Caco-2 (cell line): ENCODE measurements around the gene ACOX1. TPM values are rescaled to one million over a fixed set of nuclear protein-coding genes. Genes with fewer than 3 reads are reported as not detected.

Experiments
- BruUV-seq: library from RNA; stranded (reverse); fragments of 400-500 nt; replicated peaks from 2 replicates; lab custom pipeline; 2021; lab: Mats Ljungman, UMichigan
- CTCF ChIA-PET: fragments of 300-600 bp; sonication (Branson Sonifier 250); formaldehyde crosslinking; loops from one replicate; lab custom pipeline; 2022; ENCODE audit warnings: antibody characterized with exemption; lab: Charles Lee
- POLR2A ChIA-PET: fragments of 300-600 bp; sonication (Branson Sonifier 250); formaldehyde crosslinking; loops from one replicate; lab custom pipeline; 2022; ENCODE audit warnings: antibody characterized with exemption; lab: Charles Lee
- DNase-seq, 2 experiments: peaks; one replicate each; pipeline versions ENCODE4 v3.0.0 to v3.0.0-alpha.2; 2020 to 2022
- H3K27me3 ChIP-seq: replicated peaks from 2 replicates; pipeline ENCODE4 v1.6.0; 2011; ENCODE audit warnings: low read length; ENCODE audit not compliant: control insufficient read depth, insufficient read depth
- H3K36me3 ChIP-seq: 2 replicates; pipeline ENCODE4 v1.5.1; 2011; ENCODE audit warnings: low read length; ENCODE audit not compliant: control insufficient read depth, insufficient read depth
- H3K4me1 ChIP-seq: fragments of 250-450 bp; sonication (Bioruptor Pico); 2 replicates; pipeline ENCODE4 v1.5.1; 2020; ENCODE audit warnings: mild to moderate bottlenecking
- H3K4me3 ChIP-seq: 2 replicates; pipeline ENCODE4 v1.5.1; 2011; ENCODE audit warnings: low read depth, mild to moderate bottlenecking, control low read depth, low read length
- H3K9me3 ChIP-seq: fragments of 250-450 bp; sonication (Bioruptor Pico); 2 replicates; pipeline ENCODE4 v1.5.1; 2020; ENCODE audit warnings: mild to moderate bottlenecking, moderate library complexity
- H3K27ac Mint-ChIP-seq: one replicate; pipeline ENCODE4 v1.8.0; 2022; ENCODE audit warnings: mixed read lengths; ENCODE audit not compliant: unreplicated experiment
- H3K27me3 Mint-ChIP-seq: one replicate; pipeline ENCODE4 v1.8.0; 2022; ENCODE audit warnings: mixed read lengths; ENCODE audit not compliant: insufficient read depth, unreplicated experiment
- H3K36me3 Mint-ChIP-seq: one replicate; pipeline ENCODE4 v1.8.0; 2022; ENCODE audit warnings: mild to moderate bottlenecking, mixed read lengths; ENCODE audit not compliant: insufficient read depth, unreplicated experiment
- H3K4me1 Mint-ChIP-seq: one replicate; pipeline ENCODE4 v1.8.0; 2022; ENCODE audit warnings: low read depth, mixed read lengths; ENCODE audit not compliant: unreplicated experiment
- H3K4me3 Mint-ChIP-seq: one replicate; pipeline ENCODE4 v1.8.0; 2022; ENCODE audit warnings: mild to moderate bottlenecking, moderate library complexity, mixed read lengths; ENCODE audit not compliant: unreplicated experiment
- H3K9me3 Mint-ChIP-seq: one replicate; pipeline ENCODE4 v1.8.0; 2022; ENCODE audit warnings: mixed read lengths; ENCODE audit not compliant: unreplicated experiment
- intact Hi-C: fragments of 100-400 bp; cut with micrococcal nuclease; formaldehyde crosslinking; loops from one replicate; pipeline ENCODE4 v1.10.0; 2022; ENCODE audit not compliant: unreplicated experiment
- total RNA-seq: library from RNA; stranded (reverse); gene quantifications from 2 replicates; pipeline ENCODE4 v1.2.3, GENCODE V29; 2022
- TF ChIP-seq, protein P1 (sequence below), 2 experiments: fragments of 200-600 bp in 1 of 2; IDR thresholded peaks; 1 replicate in 1 of 2; 2 replicates in 1 of 2; pipeline versions ENCODE4 v1.5.1 to v1.8.0; 2011 to 2022; ENCODE audit warnings: antibody characterized with exemption in 1 of 2, control low read depth in 1 of 2, inconsistent platforms in 1 of 2, low read depth in 1 of 2, low read length in 1 of 2, mild to moderate bottlenecking in 1 of 2, moderate library complexity in 1 of 2; ENCODE audit not compliant: insufficient read depth in 1 of 2, severe bottlenecking in 1 of 2, unreplicated experiment in 1 of 2

ACOX1 gene
- total RNA-seq, 1 experiment from 2014 or later, result 48.3 TPM

DNA sequence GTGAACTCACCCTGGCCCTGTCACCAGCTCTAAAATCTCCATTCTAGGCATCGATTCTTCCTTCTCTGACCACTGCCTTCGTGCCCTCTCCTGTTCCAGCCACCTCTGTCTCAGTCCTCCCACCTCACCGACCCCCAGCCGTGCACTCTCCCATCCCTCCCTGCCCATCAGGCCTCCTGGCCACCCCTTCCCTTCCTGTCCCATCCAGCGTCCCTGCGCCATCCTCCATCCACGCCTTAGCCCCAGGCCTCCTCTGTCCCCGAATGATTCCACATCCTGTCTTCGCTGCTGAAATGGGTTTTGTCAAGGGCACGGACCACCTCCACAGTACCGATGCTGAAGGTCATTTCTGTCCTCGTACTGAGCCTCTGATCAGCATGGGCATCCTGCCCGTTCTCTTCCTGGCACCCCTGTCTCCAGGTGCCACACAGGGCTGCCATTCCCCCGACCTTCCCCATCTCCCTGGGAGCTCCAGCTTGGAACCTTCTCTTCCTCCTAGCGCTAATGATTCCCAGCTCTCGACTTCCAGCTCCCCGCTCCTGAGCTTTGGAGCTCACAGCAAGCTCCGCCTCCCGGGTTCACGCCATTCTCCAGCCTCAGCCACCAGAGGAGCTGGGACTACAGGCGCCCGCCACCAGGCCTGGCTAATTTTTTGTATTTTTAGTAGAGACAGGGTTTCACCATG, 84.8 kb downstream of the ACOX1 start:
- Mint-ChIP-seq H3K36me3 (peaks cover 53% of the 10 kb centered on the region), H3K27ac (no peak overlapping the region), H3K4me1 (peaks cover 19% of the 10 kb centered on the region), H3K4me3 (no peak overlapping the region), H3K27me3 (no peaks in the 10 kb centered on the region), H3K9me3 (no peaks in the 10 kb centered on the region)
- no peak for DNase-seq
- Histone ChIP-seq H3K27me3 (no peaks in the 10 kb centered on the region), H3K4me3 (no peak overlapping the region), H3K36me3 (peaks cover 3% of the 10 kb centered on the region; the same call in 1 of the 2 replicates), H3K4me1 (peaks cover 21% of the 10 kb centered on the region), H3K9me3 (no peaks in the 10 kb centered on the region)
- ChIA-PET POLR2A (no interaction called here), CTCF (interaction anchor here (1.1 kb wide), 1 partner anchor 10 kb away, joined by 3 read pairs; the partner anchor contains the start of gene MRPL38)
- intact Hi-C loops, result no loop called here
- BruUV-seq, result no TSS peak
- TF ChIP-seq, protein P1, sequence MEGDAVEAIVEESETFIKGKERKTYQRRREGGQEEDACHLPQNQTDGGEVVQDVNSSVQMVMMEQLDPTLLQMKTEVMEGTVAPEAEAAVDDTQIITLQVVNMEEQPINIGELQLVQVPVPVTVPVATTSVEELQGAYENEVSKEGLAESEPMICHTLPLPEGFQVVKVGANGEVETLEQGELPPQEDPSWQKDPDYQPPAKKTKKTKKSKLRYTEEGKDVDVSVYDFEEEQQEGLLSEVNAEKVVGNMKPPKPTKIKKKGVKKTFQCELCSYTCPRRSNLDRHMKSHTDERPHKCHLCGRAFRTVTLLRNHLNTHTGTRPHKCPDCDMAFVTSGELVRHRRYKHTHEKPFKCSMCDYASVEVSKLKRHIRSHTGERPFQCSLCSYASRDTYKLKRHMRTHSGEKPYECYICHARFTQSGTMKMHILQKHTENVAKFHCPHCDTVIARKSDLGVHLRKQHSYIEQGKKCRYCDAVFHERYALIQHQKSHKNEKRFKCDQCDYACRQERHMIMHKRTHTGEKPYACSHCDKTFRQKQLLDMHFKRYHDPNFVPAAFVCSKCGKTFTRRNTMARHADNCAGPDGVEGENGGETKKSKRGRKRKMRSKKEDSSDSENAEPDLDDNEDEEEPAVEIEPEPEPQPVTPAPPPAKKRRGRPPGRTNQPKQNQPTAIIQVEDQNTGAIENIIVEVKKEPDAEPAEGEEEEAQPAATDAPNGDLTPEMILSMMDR (IDR thresholded peaks at IDR 0.05; ENCODE audit: insufficient read depth in 1 of 2, low read depth in 1 of 2, low read length in 1 of 2, severe bottlenecking in 1 of 2, unreplicated experiment in 1 of 2), result no peak

DNA sequence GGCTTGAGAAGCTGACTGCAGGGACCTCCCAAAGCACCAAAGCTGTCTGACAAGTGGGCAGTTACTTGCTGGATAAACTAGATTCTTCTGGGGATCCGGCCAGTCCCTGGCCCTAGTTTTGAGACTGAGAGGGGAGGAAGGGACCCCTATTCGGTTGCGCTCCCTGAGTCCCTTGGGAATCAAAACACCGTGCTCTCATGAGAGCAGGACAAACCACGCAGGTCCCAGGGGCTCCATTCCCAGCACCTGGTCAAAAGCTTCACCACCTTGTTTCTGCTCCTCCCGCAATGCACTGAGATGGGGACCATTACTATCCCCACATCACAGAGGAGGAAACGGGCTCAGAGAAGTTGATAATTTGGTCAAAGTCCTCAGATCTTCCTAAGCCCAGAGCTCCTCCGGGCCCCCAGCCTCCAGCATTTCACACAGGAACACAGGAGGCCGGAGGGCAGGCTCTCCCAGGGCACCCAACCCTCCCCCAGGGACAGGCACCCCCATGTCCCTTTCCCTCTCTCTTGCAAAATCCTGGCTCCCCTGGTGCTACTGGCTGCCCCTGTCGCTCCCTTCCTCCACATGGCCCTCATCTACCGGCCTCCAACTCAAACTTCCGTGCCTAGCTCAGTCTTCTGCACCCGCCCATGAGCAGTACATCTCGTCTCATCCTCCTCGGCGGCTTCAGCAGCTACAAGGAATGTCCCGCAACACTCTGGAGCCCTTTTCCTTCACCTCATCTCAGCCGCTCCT, 85.5 kb downstream of the ACOX1 start:
- H3K4me3 ChIP-seq, result no peak overlapping the region
- H3K9me3 ChIP-seq, result no peaks in the 10 kb centered on the region
- H3K4me3 Mint-ChIP-seq, result no peak overlapping the region
- peaks cover 19% of the 10 kb centered on the region for H3K4me1 Mint-ChIP-seq
- no peak for DNase-seq
- intact Hi-C loops, result no loop called here
- H3K36me3 Mint-ChIP-seq, result peaks cover 46% of the 10 kb centered on the region
- ChIA-PET POLR2A (interaction anchor here (0.5 kb wide), 1 partner anchor 43 kb away, joined by 3 read pairs; no protein-coding TSS in a partner anchor), CTCF (interaction anchor here (1.1 kb wide), 1 partner anchor 11 kb away, joined by 3 read pairs; the partner anchor contains the start of gene MRPL38)
- peaks cover 2% of the 10 kb centered on the region; the same call in 1 of the 2 replicates for H3K36me3 ChIP-seq
- H3K27me3 Mint-ChIP-seq, result no peaks in the 10 kb centered on the region
- no peaks in the 10 kb centered on the region for H3K9me3 Mint-ChIP-seq
- BruUV-seq, result no TSS peak
- H3K27me3 ChIP-seq, result no peaks in the 10 kb centered on the region
- H3K27ac Mint-ChIP-seq, result no peak overlapping the region
- H3K4me1 ChIP-seq, result peaks cover 21% of the 10 kb centered on the region
- TF ChIP-seq, protein P1 (IDR thresholded peaks at IDR 0.05; ENCODE audit: insufficient read depth in 1 of 2, low read depth in 1 of 2, low read length in 1 of 2, severe bottlenecking in 1 of 2, unreplicated experiment in 1 of 2), result no peak

DNA sequence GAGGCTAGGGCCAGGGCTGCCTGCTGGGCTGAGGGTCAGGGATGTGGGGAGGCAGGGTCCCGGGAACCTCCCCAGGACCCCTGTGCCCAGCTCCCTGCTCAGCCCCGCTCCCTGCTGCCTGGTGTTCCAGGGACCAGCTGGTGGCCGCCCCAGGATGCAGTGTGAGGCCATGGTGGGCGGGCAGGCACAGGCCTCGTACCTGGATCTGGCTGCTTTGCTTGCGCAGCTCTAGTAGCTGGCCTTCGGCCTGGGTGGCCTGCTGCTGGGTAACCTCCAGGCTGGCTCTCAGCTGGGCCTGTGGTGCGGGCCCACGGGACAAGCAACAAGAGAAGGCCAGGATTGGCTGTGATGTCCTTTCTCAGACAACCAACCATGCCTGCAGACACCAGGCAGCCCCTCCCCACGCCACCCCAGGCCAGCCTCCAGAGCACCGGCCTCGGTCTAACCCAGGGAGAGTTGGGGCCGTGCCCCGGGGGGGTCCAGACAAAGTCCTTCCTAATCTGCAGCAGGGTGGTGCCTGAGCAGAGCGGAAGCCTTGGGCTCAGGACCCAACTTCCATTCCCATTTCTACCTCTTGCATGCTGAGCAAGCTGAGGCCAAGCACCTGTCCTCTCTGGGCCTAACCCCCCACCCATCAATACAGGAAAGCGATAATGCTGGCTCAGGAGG, 86.3 kb downstream of the ACOX1 start:
- TF ChIP-seq, protein P1 (IDR thresholded peaks at IDR 0.05; ENCODE audit: insufficient read depth in 1 of 2, low read depth in 1 of 2, low read length in 1 of 2, severe bottlenecking in 1 of 2, unreplicated experiment in 1 of 2), result no peak
- Mint-ChIP-seq H3K4me3 (no peak overlapping the region), H3K36me3 (peaks cover 38% of the 10 kb centered on the region), H3K27me3 (no peaks in the 10 kb centered on the region), H3K27ac (no peak overlapping the region), H3K4me1 (peaks cover 19% of the 10 kb centered on the region), H3K9me3 (no peaks in the 10 kb centered on the region)
- no TSS peak for BruUV-seq
- H3K36me3 ChIP-seq, result peaks cover 2% of the 10 kb centered on the region; the same call in 1 of the 2 replicates
- POLR2A ChIA-PET, result no interaction called here
- peaks cover 21% of the 10 kb centered on the region for H3K4me1 ChIP-seq
- no peak for DNase-seq
- intact Hi-C loops, result no loop called here
- H3K27me3 ChIP-seq, result no peaks in the 10 kb centered on the region
- H3K4me3 ChIP-seq, result no peak overlapping the region
- H3K9me3 ChIP-seq, result no peaks in the 10 kb centered on the region
- CTCF ChIA-PET, result no interaction called here
